WTC11 (cell line): Measurements from ENCODE around the gene BCAP29.

Source experiments
- ATF2 ChIP-seq: sonication (generic); formaldehyde crosslinking; IDR thresholded peaks from 2 replicates; pipeline ENCODE4 v1.8.1; 2022; ENCODE audit warnings: low read depth, missing genetic modification reagents, borderline replicate concordance
- CTCF ChIP-seq: fragments of 200-600 bp; IDR thresholded peaks from 2 replicates; pipeline ENCODE4 v1.8.0; 2022; ENCODE audit warnings: antibody characterized with exemption
- EMX1 ChIP-seq: fragments of 250-450 bp; sonication (Bioruptor Pico); IDR thresholded peaks from 2 replicates; pipeline ENCODE4 v1.8.0; 2021; ENCODE audit warnings: mild to moderate bottlenecking
- NFYB ChIP-seq: sonication (generic); formaldehyde crosslinking; conservative IDR thresholded peaks from 2 replicates; pipeline ENCODE4 v1.8.0; 2022; ENCODE audit warnings: low read depth, missing genetic modification reagents
- NR2C2 ChIP-seq: sonication (generic); formaldehyde crosslinking; IDR thresholded peaks from 2 replicates; pipeline ENCODE4 v1.8.0; 2022; ENCODE audit warnings: mild to moderate bottlenecking, missing genetic modification reagents
- ZNF121 ChIP-seq: sonication (generic); formaldehyde crosslinking; IDR thresholded peaks from 2 replicates; pipeline ENCODE4 v1.8.0; 2023; ENCODE audit warnings: missing genetic modification reagents
- ZNF232 ChIP-seq: sonication (generic); formaldehyde crosslinking; IDR thresholded peaks from 2 replicates; pipeline ENCODE4 v1.8.0; 2022; ENCODE audit warnings: mild to moderate bottlenecking, missing genetic modification reagents
- ZNF416 ChIP-seq: fragments of 250-450 bp; sonication (Bioruptor Pico); IDR thresholded peaks from 2 replicates; pipeline ENCODE4 v1.9.0; 2021; ENCODE audit warnings: mild to moderate bottlenecking, inconsistent platforms
- TF ChIP-seq, protein P1 (sequence below): sonication (generic); formaldehyde crosslinking; IDR thresholded peaks from 2 replicates; pipeline ENCODE4 v1.8.0; 2022; ENCODE audit warnings: mild to moderate bottlenecking, missing genetic modification reagents

- TF ChIP-seq, protein P1, sequence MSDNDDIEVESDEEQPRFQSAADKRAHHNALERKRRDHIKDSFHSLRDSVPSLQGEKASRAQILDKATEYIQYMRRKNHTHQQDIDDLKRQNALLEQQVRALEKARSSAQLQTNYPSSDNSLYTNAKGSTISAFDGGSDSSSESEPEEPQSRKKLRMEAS (CRISPR knock-in tag): no peak
- TF ChIP-seq CTCF (no peak), ZNF232 (CRISPR knock-in tag) (no peak), ZNF416 (no peak), ATF2 (CRISPR knock-in tag) (no peak), NFYB (CRISPR knock-in tag) (no peak), EMX1 (no peak), ZNF121 (no peak), NR2C2 (CRISPR knock-in tag) (no peak)
Measured at GRCh38 chr7:107555893-107556292, 24.2 kb upstream of the BCAP29 start.
